Endothelial cell (in vitro differentiated cells): ENCODE data around the gene EPHA4. TPM values are rescaled to one million over a fixed set of nuclear protein-coding genes. Genes with fewer than 3 reads are reported as not detected.

Experiments used
- DNase-seq: peaks from one replicate; pipeline ENCODE4 v3.0.0; 2021; ENCODE audit warnings: low spot score
- H3K27ac Mint-ChIP-seq: one replicate; pipeline ENCODE4 v1.8.0; 2021; ENCODE audit warnings: mixed read lengths, inconsistent platforms; ENCODE audit not compliant: unreplicated experiment
- H3K27me3 Mint-ChIP-seq: one replicate; pipeline ENCODE4 v1.8.0; 2021; ENCODE audit warnings: mild to moderate bottlenecking, moderate library complexity, mixed read lengths, inconsistent platforms; ENCODE audit not compliant: unreplicated experiment
- H3K36me3 Mint-ChIP-seq: one replicate; pipeline ENCODE4 v1.8.0; 2021; ENCODE audit warnings: mild to moderate bottlenecking, low read depth, mixed read lengths, inconsistent platforms; ENCODE audit not compliant: unreplicated experiment
- H3K4me1 Mint-ChIP-seq: one replicate; pipeline ENCODE4 v1.8.0; 2021; ENCODE audit warnings: mild to moderate bottlenecking, mixed read lengths, inconsistent platforms; ENCODE audit not compliant: unreplicated experiment
- H3K4me3 Mint-ChIP-seq: one replicate; pipeline ENCODE4 v1.8.0; 2021; ENCODE audit warnings: mild to moderate bottlenecking, mixed read lengths, inconsistent platforms; ENCODE audit not compliant: unreplicated experiment
- H3K9me3 Mint-ChIP-seq: one replicate; pipeline ENCODE4 v1.8.0; 2021; ENCODE audit warnings: mixed read lengths, inconsistent platforms; ENCODE audit not compliant: unreplicated experiment
- total RNA-seq: library from RNA; stranded (reverse); fragmentation: NEBNext Ultra II Directional; extraction: Animal tissue kit (Norgen Biotek cat#: 25700); gene quantifications from one replicate; pipeline ENCODE4 v1.2.1, GENCODE V29; 2021; ENCODE audit not compliant: unreplicated experiment
- TF ChIP-seq, protein P1 (sequence below): fragments of 200-600 bp; sonication (generic); IDR thresholded peaks from one replicate; pipeline ENCODE4 v1.5.0; 2021; ENCODE audit warnings: antibody characterized with exemption; ENCODE audit not compliant: unreplicated experiment

Gene EPHA4
- total RNA-seq, 1 donor from 2014 or later: 62.0 TPM

DNA sequence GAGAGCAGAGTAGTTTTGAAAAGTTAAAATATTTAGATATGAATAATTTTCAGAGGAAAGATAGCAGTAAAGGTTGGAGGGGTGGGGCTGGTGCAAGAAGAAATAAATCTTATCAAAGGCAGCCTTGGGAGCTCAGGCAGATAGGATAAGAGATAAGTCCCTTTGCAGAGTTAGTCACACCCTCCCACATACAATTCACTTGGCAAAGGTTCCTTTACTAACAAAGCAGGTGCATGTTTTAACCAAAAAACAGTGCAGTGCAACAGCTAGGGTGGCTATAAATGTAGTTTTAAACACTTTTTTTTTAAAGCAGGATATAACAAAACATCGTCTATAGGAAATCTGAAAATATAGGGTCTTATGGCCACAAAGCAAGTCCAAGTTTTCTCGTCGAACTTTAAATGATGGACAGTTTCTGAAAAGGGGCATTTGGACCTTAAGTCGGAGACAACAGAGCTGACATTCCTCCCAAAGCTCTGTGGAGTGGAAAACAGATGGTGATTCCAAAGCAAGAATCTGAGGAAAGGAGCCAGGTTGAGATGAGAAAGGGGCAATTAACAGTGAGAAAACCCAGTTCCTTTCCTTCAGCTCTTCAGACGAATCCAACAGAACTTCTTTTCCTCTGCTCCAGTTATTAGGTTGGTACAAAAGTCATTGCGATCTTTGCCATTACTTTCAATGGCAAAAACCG is 53.0 kb downstream of the EPHA4 start:
- no peak for DNase-seq
- no peak overlapping the region for H3K4me3 Mint-ChIP-seq
- no peaks in the 10 kb centered on the region for H3K27me3 Mint-ChIP-seq
- no peaks in the 10 kb centered on the region for H3K9me3 Mint-ChIP-seq
- H3K4me1 Mint-ChIP-seq: peaks cover 20% of the 10 kb centered on the region
- TF ChIP-seq, protein P1, sequence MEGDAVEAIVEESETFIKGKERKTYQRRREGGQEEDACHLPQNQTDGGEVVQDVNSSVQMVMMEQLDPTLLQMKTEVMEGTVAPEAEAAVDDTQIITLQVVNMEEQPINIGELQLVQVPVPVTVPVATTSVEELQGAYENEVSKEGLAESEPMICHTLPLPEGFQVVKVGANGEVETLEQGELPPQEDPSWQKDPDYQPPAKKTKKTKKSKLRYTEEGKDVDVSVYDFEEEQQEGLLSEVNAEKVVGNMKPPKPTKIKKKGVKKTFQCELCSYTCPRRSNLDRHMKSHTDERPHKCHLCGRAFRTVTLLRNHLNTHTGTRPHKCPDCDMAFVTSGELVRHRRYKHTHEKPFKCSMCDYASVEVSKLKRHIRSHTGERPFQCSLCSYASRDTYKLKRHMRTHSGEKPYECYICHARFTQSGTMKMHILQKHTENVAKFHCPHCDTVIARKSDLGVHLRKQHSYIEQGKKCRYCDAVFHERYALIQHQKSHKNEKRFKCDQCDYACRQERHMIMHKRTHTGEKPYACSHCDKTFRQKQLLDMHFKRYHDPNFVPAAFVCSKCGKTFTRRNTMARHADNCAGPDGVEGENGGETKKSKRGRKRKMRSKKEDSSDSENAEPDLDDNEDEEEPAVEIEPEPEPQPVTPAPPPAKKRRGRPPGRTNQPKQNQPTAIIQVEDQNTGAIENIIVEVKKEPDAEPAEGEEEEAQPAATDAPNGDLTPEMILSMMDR: no peak
- H3K36me3 Mint-ChIP-seq: no peaks in the 10 kb centered on the region
- no peak overlapping the region for H3K27ac Mint-ChIP-seq

DNA sequence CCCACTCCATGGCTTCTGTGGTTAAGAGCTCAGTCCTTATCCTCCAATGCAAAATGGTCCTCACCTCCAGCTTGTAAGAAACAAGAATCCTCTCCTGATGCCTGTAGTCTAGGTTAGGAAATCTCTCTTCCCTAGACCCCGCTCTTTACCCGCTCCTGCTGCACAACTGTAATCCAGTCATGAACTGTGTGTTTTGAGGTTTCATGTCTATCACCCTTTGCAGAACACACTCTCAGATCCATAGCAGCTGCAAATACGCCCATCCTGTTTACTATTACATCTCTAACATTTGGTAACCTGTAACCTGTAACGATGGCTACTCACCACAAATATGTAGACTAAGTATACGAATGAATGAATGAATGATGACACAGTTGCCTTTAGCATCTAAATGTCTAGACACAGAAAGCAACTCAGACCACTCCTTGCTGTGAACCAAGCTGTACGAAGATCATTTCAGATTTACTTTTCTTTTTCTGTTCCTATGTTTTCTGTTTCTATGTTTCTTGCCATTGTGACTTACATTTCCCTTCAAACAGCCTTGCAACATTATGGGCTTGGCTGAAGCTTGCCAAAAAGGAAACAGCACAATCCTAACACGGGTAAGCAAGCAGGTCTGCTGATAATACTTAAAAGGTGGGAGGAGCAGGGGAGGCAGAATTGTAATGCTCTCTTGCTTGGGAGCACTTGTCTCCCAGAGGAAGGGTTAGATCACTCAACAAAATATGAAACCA is 53.7 kb downstream of the EPHA4 start:
- TF ChIP-seq, protein P1: no peak
- H3K27ac Mint-ChIP-seq: no peak overlapping the region
- no peaks in the 10 kb centered on the region for H3K36me3 Mint-ChIP-seq
- no peak overlapping the region for H3K4me3 Mint-ChIP-seq
- no peaks in the 10 kb centered on the region for H3K9me3 Mint-ChIP-seq
- peaks cover 20% of the 10 kb centered on the region for H3K4me1 Mint-ChIP-seq
- no peak for DNase-seq
- no peaks in the 10 kb centered on the region for H3K27me3 Mint-ChIP-seq

DNA sequence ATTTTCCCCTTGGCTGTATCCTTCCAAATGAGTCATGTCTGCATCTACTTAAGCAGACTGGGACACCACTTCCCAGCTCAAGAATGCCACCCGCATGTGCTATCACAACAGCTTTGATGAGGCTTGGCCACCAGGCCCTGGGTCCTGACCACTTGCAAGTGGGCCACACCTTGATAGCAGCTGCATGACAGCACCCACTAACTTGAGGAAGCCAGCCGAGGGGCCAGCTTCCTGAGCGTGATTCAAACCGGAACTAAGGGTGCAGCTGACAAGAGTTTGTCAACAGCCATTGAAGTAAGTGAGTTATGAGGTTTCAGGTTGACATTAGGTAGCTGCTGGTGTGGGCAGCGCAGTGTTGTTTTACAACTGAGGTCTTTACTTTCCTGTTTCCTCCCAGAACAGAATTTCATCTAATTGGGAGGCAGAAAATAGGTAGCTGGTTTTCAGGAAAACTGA is 54.4 kb downstream of the EPHA4 start:
- H3K36me3 Mint-ChIP-seq: no peaks in the 10 kb centered on the region
- DNase-seq: no peak
- H3K27me3 Mint-ChIP-seq: no peaks in the 10 kb centered on the region
- H3K27ac Mint-ChIP-seq: no peak overlapping the region
- no peak overlapping the region for H3K4me3 Mint-ChIP-seq
- H3K4me1 Mint-ChIP-seq: peaks cover 25% of the 10 kb centered on the region
- no peaks in the 10 kb centered on the region for H3K9me3 Mint-ChIP-seq
- TF ChIP-seq, protein P1: no peak

DNA sequence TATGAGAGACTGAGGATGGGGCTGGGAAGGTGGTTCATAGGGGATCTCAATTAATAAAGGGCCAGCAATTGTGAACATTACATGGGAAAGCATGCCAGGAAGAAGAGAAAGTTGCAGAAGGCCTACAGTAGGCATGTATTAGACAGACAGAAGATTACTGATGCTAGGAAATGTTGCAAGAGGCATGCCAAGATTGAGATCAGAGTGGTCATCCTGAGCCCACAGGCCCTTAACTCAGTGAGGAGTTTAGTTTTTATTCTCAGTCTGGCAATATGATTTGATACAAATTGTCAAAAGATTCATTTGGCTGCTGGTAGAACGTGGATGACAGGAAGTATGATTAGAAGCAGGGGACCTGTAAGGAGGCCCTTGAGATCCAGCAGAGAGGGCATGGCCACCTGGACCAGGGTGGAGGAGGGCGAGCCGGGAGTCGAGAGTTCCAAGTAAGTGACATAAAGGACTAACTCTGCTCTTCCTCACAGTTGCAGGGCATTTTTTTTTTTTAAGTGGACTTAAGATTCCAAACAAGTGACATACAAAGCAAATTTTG is 54.9 kb downstream of the EPHA4 start:
- Mint-ChIP-seq H3K27me3 (no peaks in the 10 kb centered on the region), H3K4me1 (peaks cover 30% of the 10 kb centered on the region), H3K9me3 (no peaks in the 10 kb centered on the region), H3K27ac (no peak overlapping the region), H3K4me3 (no peak overlapping the region), H3K36me3 (no peaks in the 10 kb centered on the region)
- TF ChIP-seq, protein P1: no peak
- DNase-seq: no peak

DNA sequence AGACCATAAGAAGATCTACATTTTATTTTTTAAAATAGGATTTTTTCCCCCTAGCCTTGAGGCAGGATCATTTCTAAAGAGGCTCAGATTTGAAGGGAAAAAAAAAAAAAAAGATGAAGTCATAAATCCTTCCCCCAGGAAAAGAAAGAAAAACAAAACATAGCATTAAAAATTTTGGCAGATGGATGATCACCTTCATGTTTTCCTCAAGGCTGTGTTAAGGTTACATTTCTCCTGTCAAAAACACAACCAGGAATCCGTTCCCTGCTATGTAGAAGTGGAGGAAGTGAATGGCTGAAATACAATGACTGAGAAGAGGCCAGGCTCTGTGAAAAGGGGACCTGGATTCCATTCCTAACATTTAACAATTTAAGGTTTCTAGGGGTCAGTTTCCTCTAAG is 56.2 kb downstream of the EPHA4 start:
- H3K4me1 Mint-ChIP-seq: peaks cover 28% of the 10 kb centered on the region
- H3K9me3 Mint-ChIP-seq: no peaks in the 10 kb centered on the region
- no peaks in the 10 kb centered on the region for H3K27me3 Mint-ChIP-seq
- DNase-seq: no peak
- TF ChIP-seq, protein P1: no peak
- H3K4me3 Mint-ChIP-seq: no peak overlapping the region
- no peaks in the 10 kb centered on the region for H3K36me3 Mint-ChIP-seq
- H3K27ac Mint-ChIP-seq: no peak overlapping the region
